Endometrial microvascular endothelial cells (primary cell): Measurements from ENCODE around the gene OR2T3. TPM values are rescaled to one million over a fixed set of nuclear protein-coding genes. Genes with fewer than 3 reads are reported as not detected.
"Not testable (repeated sequence)": the region's sequence is repeated elsewhere in the genome, so short reads cannot be mapped to it uniquely, and the experiment has no call there.

Experiments
- in situ Hi-C: cut with HindIII; loops from 2 replicates; pipeline ENCODE4 v1.10.0; 2017; ENCODE audit warnings: low sequenced_read_pairs, low pct_unique_long_range_greater_than_20kb; ENCODE audit errors: inconsistent ontology term
- total RNA-seq: library from RNA; depleted of rRNA; stranded (reverse); fragments of >200 nt; gene quantifications from one replicate; pipeline ENCODE4 v1.2.3, GENCODE V29; 2015; ENCODE audit errors: inconsistent ontology term

Gene OR2T3
- total RNA-seq, 1 donor from 2014 or later, result not detected

DNA sequence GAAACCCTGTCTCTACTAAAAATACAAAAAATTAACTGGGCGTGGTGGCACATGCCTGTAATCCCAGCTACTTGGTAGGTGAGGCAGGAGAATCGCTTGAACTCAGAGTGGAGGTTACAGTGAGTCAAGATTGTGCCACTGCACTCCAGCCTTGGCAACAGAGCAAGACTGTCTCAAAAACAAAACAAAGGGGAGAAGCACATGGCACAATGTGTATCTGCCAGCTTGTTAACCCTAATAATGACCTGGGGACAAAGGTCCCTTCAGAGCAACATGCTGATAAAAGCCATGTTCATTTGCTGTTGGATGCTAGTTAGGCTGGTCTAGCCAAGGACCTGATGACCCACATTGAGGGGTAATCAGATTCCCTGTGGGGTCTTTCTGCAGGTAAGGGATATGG lies 16.5 kb upstream of the OR2T3 start:
- in situ Hi-C loops, result not testable (repeated sequence)

DNA sequence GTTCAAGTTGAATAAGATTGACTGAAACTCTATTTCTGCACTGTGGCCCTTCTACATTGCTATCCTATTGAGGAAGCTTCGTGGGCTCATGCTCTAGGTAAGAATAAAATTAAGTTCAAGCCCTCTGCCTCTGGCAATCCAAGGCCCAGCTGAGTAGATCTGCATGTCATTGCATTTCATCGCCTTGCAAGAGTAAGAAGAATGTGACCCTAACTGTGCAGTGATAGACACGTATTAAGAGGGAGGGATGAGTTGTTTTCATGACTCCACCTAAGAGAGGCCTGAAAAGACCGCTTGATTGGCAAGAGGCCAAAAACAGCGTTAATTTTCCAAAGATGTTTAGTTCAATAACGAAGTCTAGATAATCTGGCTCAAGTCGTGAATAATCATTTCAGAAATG lies 14.0 kb upstream of the OR2T3 start:
- in situ Hi-C loops, result not testable (repeated sequence)

DNA sequence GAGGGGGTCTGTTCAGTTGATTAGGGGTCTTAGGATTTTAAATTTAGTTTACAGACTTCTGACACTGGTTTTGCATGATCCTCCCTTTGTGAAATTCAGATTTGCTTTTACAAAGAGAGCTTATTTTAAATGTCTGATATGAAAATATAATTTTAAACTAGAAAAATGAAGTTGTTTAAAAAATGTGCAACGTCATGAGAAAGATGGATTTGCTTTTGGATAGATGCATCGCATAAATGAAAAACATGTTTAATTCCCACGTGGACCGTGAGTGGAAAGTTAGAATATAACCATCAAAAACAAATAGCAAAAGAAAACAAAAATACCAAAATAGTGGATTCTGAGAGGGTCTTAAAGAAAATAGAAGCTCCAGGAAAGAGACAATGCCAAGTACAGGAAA lies 2.0 kb upstream of the OR2T3 start:
- in situ Hi-C loops, result no loop called here

DNA sequence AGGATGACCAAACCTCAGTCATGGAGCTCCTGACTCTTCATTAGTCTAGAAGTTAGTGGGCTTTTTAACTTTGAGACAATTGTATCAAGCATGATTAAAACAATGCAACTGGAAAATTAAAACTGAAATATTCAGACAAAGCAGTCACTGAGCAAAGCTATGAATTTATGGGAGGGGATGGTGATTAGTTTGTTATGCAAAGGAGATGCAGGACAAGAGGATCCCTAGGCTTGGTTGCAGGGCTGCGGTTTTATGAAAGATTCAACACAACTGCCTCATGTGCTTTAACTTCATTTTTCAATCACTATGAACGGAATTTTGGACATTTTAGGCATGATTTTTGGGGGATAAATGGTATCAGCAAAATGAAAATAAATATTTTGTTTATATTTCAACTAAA lies 1.0 kb upstream of the OR2T3 start:
- in situ Hi-C loops, result not testable (repeated sequence)

DNA sequence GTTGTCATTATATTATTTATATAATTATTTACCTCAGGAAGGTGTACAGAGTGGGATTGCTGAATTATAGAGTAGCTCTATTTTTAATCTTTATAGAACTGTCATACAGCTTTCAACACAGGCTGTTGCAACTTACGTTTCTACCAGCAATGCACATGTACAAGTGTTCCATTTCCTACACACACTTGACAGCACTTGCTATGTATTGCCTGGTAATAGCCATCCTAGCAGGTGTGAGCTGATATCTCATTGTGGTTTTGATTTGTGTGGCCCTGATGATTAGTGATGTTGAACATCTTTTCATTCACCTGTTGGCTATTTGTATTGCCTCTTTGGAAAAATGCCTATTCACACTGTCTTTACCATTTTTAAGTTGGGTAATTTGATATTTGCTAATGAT lies 2.5 kb downstream of the OR2T3 start:
- in situ Hi-C loops, result not testable (repeated sequence)

DNA sequence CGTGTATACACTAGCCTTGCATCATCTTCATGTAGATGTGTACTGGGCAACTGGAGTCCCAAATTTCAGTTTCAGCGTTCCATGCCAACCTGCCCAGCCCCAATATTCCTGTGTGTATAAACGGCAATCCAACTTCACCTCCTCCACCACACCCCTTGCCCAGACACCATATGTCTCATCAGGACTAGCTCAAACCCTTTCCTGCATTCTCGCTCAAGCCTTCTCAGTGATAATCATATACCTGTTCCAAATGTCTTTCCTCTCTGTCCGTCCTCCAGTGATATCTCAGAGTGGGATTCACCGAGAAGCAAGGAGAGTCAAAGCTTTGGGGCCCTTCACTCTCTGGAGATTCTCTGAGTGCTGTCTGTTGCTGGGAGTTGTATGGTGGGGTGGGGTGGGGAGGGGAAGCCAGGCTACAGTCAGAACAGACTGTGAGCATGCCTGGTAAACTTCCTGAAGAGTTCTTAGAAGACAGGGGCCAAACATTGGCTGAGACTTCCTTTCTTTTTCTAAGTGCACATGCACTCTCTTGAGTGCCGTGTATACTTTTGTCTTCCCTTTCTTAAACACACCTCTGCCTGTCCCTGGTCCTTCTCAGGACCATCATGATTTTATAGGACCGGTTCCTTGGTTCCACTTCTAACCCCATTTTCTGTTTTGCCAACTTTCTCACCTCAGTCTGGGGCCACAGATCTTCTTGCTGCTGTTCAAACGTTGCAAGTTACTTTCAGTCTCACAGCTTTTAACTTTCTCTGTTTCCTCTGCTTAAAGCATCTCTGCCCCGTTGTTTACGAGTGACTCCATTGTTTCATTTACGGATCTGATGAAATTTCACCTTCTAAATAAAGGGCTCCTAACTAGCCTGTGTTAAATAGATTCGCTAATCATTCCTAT lies 8.8 kb downstream of the OR2T3 start:
- in situ Hi-C loops, result not testable (repeated sequence)

DNA sequence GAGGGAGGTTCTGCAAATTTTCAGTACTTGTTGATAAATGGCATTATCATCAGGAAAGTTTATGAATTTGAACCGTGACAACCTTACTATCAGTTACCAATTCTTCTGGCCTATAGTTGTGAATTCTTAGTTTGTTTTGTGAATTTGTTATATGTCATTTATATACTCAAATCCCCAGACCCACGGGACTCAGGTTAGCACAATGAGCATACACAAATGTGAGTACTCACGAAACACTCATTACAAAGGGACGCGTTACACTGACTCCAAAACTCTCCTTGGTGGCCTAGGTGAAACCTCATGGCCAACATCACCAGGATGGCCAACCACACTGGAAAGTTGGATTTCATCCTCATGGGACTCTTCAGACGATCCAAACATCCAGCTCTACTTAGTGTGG lies 15.1 kb downstream of the OR2T3 start, which contains the start of gene OR2T5:
Gene OR2T5 (plus strand): TSS at position 301 of the 400 bp plus-strand sequence. CDS start 0 bp downstream, at position 301.
- in situ Hi-C loops, result not testable (repeated sequence)

DNA sequence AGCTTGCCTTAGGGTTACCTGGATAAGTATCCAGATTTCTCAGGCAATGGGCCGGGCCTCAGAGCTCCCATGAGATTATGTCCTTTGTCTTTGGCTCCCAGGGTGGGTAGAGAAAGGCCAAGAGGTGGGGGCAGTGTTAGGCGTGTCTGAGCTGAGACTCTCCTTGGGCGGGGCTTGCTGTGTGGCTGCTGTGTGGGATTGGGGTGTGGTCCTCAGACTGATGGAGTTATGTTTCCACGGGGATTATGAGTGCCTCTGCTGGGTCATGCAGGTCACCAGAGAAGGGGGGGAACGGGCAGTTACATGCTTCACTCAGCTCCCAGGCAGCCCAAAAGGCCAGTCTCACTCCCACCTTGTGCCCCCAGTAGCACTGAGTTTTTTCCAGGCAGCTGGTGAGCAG lies 23.5 kb downstream of the OR2T3 start:
- in situ Hi-C loops, result not testable (repeated sequence)

DNA sequence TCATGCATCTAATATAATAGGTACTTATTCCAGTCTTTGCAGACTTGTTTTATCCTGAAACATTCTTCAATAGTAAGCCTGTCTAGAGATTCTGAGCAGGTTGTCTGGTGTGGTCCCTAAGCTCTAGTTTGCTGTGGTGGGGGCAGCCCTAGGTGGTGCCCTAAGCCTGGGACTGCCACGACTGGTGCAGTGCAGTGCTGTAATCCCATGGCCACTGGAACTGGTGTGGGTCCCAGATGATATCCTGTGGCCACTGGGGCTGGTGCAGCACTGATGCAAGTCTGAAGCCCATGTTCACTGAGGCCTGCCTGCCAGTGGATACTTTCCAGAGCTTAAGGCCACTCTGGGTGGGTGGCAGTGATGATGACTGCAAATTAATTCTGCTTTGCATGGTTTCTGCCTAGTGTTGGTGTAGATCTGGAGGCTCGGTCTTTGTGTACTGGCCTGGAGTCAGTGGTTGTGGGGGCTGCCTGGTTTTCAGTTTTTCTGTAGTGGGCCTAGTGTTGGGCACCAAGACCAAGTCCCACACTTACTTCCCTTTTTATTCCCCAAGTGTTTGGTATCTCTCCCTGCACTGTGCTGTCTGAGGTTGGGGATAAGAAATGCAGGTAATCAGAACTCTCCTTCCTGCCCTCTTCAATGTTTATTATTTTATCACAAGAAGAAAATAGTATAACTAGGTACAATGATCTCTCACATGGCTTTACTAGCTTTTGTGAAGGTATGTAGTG lies 27.3 kb downstream of the OR2T3 start:
- in situ Hi-C loops, result not testable (repeated sequence)

DNA sequence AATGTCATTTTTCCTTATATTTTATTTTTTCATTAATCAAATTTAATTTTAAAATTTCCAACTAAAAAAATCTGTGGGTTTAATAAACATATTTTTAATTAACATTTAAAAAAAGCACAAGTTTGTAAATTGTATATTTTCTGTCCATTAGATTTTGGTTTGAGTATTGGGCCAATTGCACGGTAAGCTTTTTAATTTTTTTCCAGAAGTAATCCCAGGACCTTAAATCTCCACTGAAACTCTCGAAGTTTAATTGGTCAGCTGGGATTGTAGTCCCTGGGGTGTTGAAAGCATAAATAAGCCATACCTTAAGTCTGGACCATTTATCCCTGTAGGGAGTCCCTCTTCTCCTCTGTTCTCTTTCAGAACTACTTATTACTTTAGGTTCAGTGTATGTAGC lies 34.6 kb downstream of the OR2T3 start, which contains the start of gene OR2G6:
Gene OR2G6 (plus strand): TSS at position 301 of the 400 bp plus-strand sequence. CDS start 13,574 bp downstream, outside the sequence.
- in situ Hi-C loops, result not testable (repeated sequence)

DNA sequence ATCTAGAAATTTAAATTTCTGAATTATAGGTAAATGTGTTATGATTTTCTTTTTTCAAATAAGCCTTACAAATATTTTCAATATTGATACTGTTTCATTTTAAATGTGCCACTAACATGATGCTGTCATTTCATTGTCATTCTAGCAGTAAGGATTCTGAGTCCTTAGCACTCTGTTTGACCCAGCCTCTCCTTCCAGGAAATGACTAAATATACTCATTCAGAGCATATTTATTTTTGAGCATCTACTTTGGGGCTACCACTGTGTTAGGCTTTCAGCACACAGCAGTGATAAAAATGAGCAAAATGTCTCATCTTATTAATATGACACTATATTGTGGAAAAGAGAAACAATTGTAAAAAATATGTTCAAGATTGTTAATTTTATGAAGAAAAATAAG lies 37.1 kb downstream of the OR2T3 start:
- in situ Hi-C loops, result not testable (repeated sequence)

DNA sequence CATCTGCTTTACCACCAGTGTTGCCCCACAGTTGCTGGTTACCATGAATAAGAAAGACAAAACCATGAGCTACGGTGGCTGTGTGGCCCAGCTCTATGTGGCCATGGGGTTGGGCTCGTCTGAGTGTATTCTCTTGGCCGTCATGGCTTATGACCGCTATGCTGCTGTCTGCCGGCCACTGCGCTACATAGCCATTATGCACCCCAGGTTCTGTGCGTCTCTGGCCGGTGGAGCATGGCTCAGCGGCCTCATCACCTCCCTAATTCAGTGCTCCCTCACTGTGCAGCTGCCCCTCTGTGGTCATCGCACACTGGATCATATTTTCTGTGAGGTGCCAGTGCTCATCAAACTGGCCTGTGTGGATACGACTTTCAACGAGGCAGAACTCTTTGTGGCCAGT lies 48.7 kb downstream of the OR2T3 start:
- in situ Hi-C loops, result no loop called here

Other genes with a start within 250 kb of the OR2T3 start
- not detected for gene OR2M4, start 241.9 kb upstream of the OR2T3 start, total RNA-seq
- gene OR2T33, start 195.4 kb upstream of the OR2T3 start, total RNA-seq, result not detected
- gene OR2T12, start 169.9 kb upstream of the OR2T3 start, total RNA-seq, result not detected
- gene OR2M7, start 148.8 kb upstream of the OR2T3 start, total RNA-seq, result not detected
- not detected for gene OR14C36, start 124.6 kb upstream of the OR2T3 start, total RNA-seq
- not detected for gene OR2T4, start 111.7 kb upstream of the OR2T3 start, total RNA-seq
- not detected for gene OR2T6, start 97.6 kb upstream of the OR2T3 start, total RNA-seq
- gene OR2T1, start 70.3 kb upstream of the OR2T3 start, total RNA-seq, result not detected
- gene OR2T2, start 27.7 kb upstream of the OR2T3 start, total RNA-seq, result not detected
- not detected for gene OR2T5, start 15.2 kb downstream of the OR2T3 start, total RNA-seq
- gene OR2G6, start 34.7 kb downstream of the OR2T3 start, total RNA-seq, result not detected
- gene OR2T29, start 89.4 kb downstream of the OR2T3 start, total RNA-seq, result not detected
- not detected for gene OR2T34, start 101.4 kb downstream of the OR2T3 start, total RNA-seq
- not detected for gene OR2T10, start 124.3 kb downstream of the OR2T3 start, total RNA-seq
- not detected for gene OR2T11, start 161.7 kb downstream of the OR2T3 start, total RNA-seq
- not detected for gene OR2T35, start 171.9 kb downstream of the OR2T3 start, total RNA-seq
- not detected for gene OR2T27, start 182.2 kb downstream of the OR2T3 start, total RNA-seq
- gene OR14I1, start 229.4 kb downstream of the OR2T3 start, total RNA-seq, result not detected